Astrocyte (in vitro differentiated cells and primary cell): Measurements from ENCODE around the gene AADACL2. TPM values are rescaled to one million over a fixed set of nuclear protein-coding genes. Genes with fewer than 3 reads are reported as not detected.

Source experiments
- DNase-seq: peaks from one replicate; pipeline ENCODE4 v3.0.0-alpha.2; 2010; ENCODE audit warnings: low read depth
- FAIRE-seq: peaks from 2 replicates; lab custom pipeline; 2011; peaks lifted over from hg19 to GRCh38; lab: Jason Lieb, UNC
- H2AFZ ChIP-seq: 2 replicates; pipeline ENCODE4 v1.6.0; 2012; ENCODE audit warnings: low read depth, low read length, inconsistent platforms
- H3K27ac ChIP-seq: 2 replicates; pipeline ENCODE4 v1.5.1; 2011; ENCODE audit warnings: low read depth, low read length, inconsistent platforms
- H3K27me3 ChIP-seq: 2 replicates; pipeline ENCODE4 v1.6.0; 2011; ENCODE audit warnings: low read length, inconsistent platforms; ENCODE audit not compliant: insufficient read depth
- H3K36me3 ChIP-seq: 2 replicates; pipeline ENCODE4 v1.5.1; 2011; ENCODE audit warnings: low read length, inconsistent platforms; ENCODE audit not compliant: insufficient read depth
- H3K4me1 ChIP-seq: 2 replicates; pipeline ENCODE4 v1.5.1; 2011; ENCODE audit warnings: low read length, inconsistent platforms; ENCODE audit not compliant: insufficient read depth
- H3K4me2 ChIP-seq: 2 replicates; pipeline ENCODE4 v1.6.0; 2012; ENCODE audit warnings: low read length, inconsistent platforms
- H3K4me3 ChIP-seq: 2 replicates; pipeline ENCODE4 v1.5.1; 2011; ENCODE audit warnings: low read depth, mild to moderate bottlenecking, low read length, inconsistent platforms; ENCODE audit not compliant: insufficient read depth
- H3K79me2 ChIP-seq: 2 replicates; pipeline ENCODE4 v1.6.0; 2012; ENCODE audit warnings: mild to moderate bottlenecking, low read length, inconsistent platforms; ENCODE audit not compliant: insufficient read depth
- H3K9ac ChIP-seq: 2 replicates; pipeline ENCODE4 v1.6.0; 2012; ENCODE audit warnings: mild to moderate bottlenecking, low read length, inconsistent platforms
- H3K9me3 ChIP-seq: 2 replicates; pipeline ENCODE4 v1.5.1; 2012; ENCODE audit warnings: low read depth, mild to moderate bottlenecking, low read length, inconsistent platforms; ENCODE audit not compliant: insufficient read depth
- H4K20me1 ChIP-seq: 2 replicates; pipeline ENCODE4 v1.6.0; 2012; ENCODE audit warnings: low read length, inconsistent platforms; ENCODE audit not compliant: insufficient read depth
- H3K27ac Mint-ChIP-seq: one replicate; pipeline ENCODE4 v1.8.0; 2021; ENCODE audit warnings: mild to moderate bottlenecking, mixed read lengths; ENCODE audit not compliant: unreplicated experiment
- H3K27me3 Mint-ChIP-seq: one replicate; pipeline ENCODE4 v1.8.0; 2021; ENCODE audit warnings: low read depth, mixed read lengths; ENCODE audit not compliant: unreplicated experiment
- H3K36me3 Mint-ChIP-seq: one replicate; pipeline ENCODE4 v1.8.0; 2021; ENCODE audit warnings: low read depth, mixed read lengths; ENCODE audit not compliant: unreplicated experiment
- H3K4me1 Mint-ChIP-seq: one replicate; pipeline ENCODE4 v1.8.0; 2021; ENCODE audit warnings: low read depth, mixed read lengths; ENCODE audit not compliant: unreplicated experiment
- H3K4me3 Mint-ChIP-seq: one replicate; pipeline ENCODE4 v1.8.0; 2021; ENCODE audit warnings: mild to moderate bottlenecking, moderate library complexity, mixed read lengths; ENCODE audit not compliant: unreplicated experiment
- H3K9me3 Mint-ChIP-seq: one replicate; pipeline ENCODE4 v1.8.0; 2021; ENCODE audit warnings: mild to moderate bottlenecking, mixed read lengths; ENCODE audit not compliant: unreplicated experiment
- CTCF ChIP-seq: IDR thresholded peaks from 2 replicates; pipeline ENCODE4 v1.5.1; 2011; ENCODE audit warnings: low read depth, mild to moderate bottlenecking, inconsistent platforms, low read length, moderate library complexity; ENCODE audit not compliant: insufficient read depth
- EZH2 ChIP-seq: IDR thresholded peaks from 2 replicates; pipeline ENCODE4 v1.6.1; 2012; ENCODE audit warnings: mild to moderate bottlenecking, low read length, inconsistent platforms; ENCODE audit not compliant: insufficient read depth
- total RNA-seq: library from RNA; stranded (reverse); gene quantifications from 2 replicates; pipeline ENCODE4 v1.2.1, GENCODE V29; 2021

The AADACL2 gene
- total RNA-seq, 1 donor from 2014 or later, result not detected

DNA sequence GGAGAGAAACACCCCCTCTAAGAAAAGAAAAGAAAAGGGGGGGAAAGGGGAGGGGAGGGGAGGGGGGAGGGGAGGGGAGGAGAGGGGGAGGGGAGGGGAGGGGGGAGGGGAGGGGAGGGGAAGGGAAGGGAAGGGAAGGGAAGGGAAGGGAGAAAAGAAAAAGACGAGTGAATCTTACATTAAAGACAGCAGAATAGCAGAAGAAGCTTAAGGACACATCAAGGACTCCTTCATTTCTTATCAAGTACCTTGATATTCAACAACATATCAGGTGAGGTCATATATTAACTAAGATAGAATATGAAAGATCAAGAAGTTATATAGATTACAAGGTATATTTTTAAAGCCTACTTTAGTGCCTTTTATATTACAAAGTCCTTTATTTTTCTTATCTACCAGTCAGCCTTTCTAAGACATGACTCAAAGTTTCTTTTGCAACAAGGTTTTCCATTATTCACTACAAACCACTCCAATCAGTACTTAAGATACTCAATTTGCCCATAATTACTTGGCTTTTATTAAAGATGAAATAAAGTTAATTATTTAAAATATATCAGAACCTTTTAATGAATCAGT is 62.5 kb downstream of the AADACL2 start:
- H3K4me3 Mint-ChIP-seq, result no peak overlapping the region
- no peak for TF ChIP-seq EZH2
- TF ChIP-seq CTCF, result no peak
- no peaks in the 10 kb centered on the region for H4K20me1 ChIP-seq
- no peaks in the 10 kb centered on the region for H3K36me3 ChIP-seq
- H3K27ac Mint-ChIP-seq, result no peak overlapping the region
- no peak overlapping the region for H3K9ac ChIP-seq
- H3K4me2 ChIP-seq, result no peak overlapping the region
- no peak overlapping the region for H2AFZ ChIP-seq
- H3K4me1 Mint-ChIP-seq, result peaks cover 17% of the 10 kb centered on the region
- no peak overlapping the region for H3K27ac ChIP-seq
- H3K79me2 ChIP-seq, result no peaks in the 10 kb centered on the region
- DNase-seq, result peak; percentile 23
- no peaks in the 10 kb centered on the region for H3K27me3 ChIP-seq
- no peaks in the 10 kb centered on the region for H3K27me3 Mint-ChIP-seq
- FAIRE-seq, result no peak
- no peaks in the 10 kb centered on the region for H3K4me1 ChIP-seq
- H3K9me3 ChIP-seq, result no peaks in the 10 kb centered on the region
- H3K36me3 Mint-ChIP-seq, result no peaks in the 10 kb centered on the region
- no peaks in the 10 kb centered on the region for H3K9me3 Mint-ChIP-seq
- no peak overlapping the region for H3K4me3 ChIP-seq

GRCh38 chr3:151798466-151798865 is 64.7 kb downstream of the AADACL2 start:
- no peaks in the 10 kb centered on the region for H3K9me3 Mint-ChIP-seq
- no peaks in the 10 kb centered on the region for H3K36me3 ChIP-seq
- H2AFZ ChIP-seq, result no peak overlapping the region
- H3K9ac ChIP-seq, result no peak overlapping the region
- no peak for TF ChIP-seq CTCF
- no peak for TF ChIP-seq EZH2
- H3K27me3 ChIP-seq, result no peaks in the 10 kb centered on the region
- DNase-seq (peak; percentile 21), FAIRE-seq (peak; percentile 17)
- H3K4me2 ChIP-seq, result no peak overlapping the region
- no peaks in the 10 kb centered on the region for H4K20me1 ChIP-seq
- H3K79me2 ChIP-seq, result no peaks in the 10 kb centered on the region
- no peak overlapping the region for H3K27ac ChIP-seq
- no peaks in the 10 kb centered on the region for H3K27me3 Mint-ChIP-seq
- H3K27ac Mint-ChIP-seq, result no peak overlapping the region
- H3K4me1 Mint-ChIP-seq, result peaks cover 17% of the 10 kb centered on the region
- H3K9me3 ChIP-seq, result no peaks in the 10 kb centered on the region
- no peak overlapping the region for H3K4me3 ChIP-seq
- no peaks in the 10 kb centered on the region for H3K4me1 ChIP-seq
- no peaks in the 10 kb centered on the region for H3K36me3 Mint-ChIP-seq
- no peak overlapping the region for H3K4me3 Mint-ChIP-seq

DNA sequence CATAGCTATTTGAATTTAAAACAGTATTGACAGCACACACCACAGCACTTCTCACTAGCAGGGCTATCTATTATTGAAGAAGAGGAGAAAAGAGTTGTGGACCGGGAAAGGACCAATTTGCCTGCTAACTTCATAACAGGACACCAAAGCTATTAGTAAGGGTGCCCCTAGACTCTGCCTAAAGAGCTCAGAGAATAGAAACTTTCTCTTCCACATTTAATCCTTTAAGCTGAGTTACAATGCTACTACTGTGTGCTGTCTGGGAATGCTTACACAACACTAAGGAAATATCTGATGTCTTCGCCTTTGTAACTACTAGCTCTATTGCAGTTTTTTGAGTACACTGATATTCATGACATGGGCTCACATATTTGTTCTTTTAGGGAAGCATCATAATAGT is 66.7 kb downstream of the AADACL2 start:
- no peaks in the 10 kb centered on the region for H3K27me3 Mint-ChIP-seq
- Histone ChIP-seq H4K20me1 (no peaks in the 10 kb centered on the region), H3K9me3 (no peaks in the 10 kb centered on the region), H3K4me1 (no peaks in the 10 kb centered on the region), H2AFZ (no peak overlapping the region), H3K4me2 (no peak overlapping the region), H3K4me3 (no peak overlapping the region), H3K9ac (no peak overlapping the region), H3K27me3 (no peaks in the 10 kb centered on the region), H3K79me2 (no peaks in the 10 kb centered on the region), H3K27ac (no peak overlapping the region), H3K36me3 (no peaks in the 10 kb centered on the region)
- H3K4me3 Mint-ChIP-seq, result no peak overlapping the region
- H3K9me3 Mint-ChIP-seq, result no peaks in the 10 kb centered on the region
- DNase-seq (no peak), FAIRE-seq (no peak)
- peaks cover 14% of the 10 kb centered on the region for H3K4me1 Mint-ChIP-seq
- TF ChIP-seq CTCF, result no peak
- no peak for TF ChIP-seq EZH2
- no peaks in the 10 kb centered on the region for H3K36me3 Mint-ChIP-seq
- no peak overlapping the region for H3K27ac Mint-ChIP-seq
